Measurements from ENCODE around the gene FBXW12. TPM values are rescaled to one million over a fixed set of nuclear protein-coding genes. Genes with fewer than 3 reads are reported as not detected.

Gene FBXW12
- total and polyA plus RNA-seq, 2 donors (not counting 3 experiments of a cell fraction or from before 2014, with no cell fraction given), result not detected

- dilution Hi-C loops (cut with MboI; ENCODE audit: extremely low pct_ligation_motif_present, low sequenced_read_pairs), result no loop called here
- no peak overlapping the region for H3K9ac ChIP-seq (replicated peaks; ENCODE audit: extremely low read depth, insufficient read depth, low read length)
- no peak overlapping the region for H3K4me3 ChIP-seq (replicated peaks in 1 of 3; ENCODE audit: insufficient read depth in 1 of 3, low read depth in 1 of 3, low read length in 3 of 3)
- no peak overlapping the region for H2AFZ ChIP-seq (ENCODE audit: low read depth, low read length)
- H4K20me1 ChIP-seq (replicated peaks; ENCODE audit: control insufficient read depth, extremely low read depth, insufficient read depth, low read length), result no peaks in the 10 kb centered on the region
- FAIRE-seq (no peak), DNase-seq (ENCODE audit: low read depth, low spot score) (no peak)
- BruUV-seq (replicated peaks), result no TSS peak
- no peaks in the 10 kb centered on the region for H3K27me3 ChIP-seq (ENCODE audit: control insufficient read depth in 2 of 2, insufficient read depth in 2 of 2, low read length in 2 of 2)
- no peaks in the 10 kb centered on the region for H3K4me1 ChIP-seq (ENCODE audit: control insufficient read depth, extremely low read depth, insufficient read depth, low read length)
- no peaks in the 10 kb centered on the region for H3K79me2 ChIP-seq (ENCODE audit: control insufficient read depth, insufficient read depth, low read length)
- TF ChIP-seq POLR2A (IDR thresholded peaks at IDR 0.05; ENCODE audit: low read depth, low read length) (no peak), JUN (IDR thresholded peaks at IDR 0.05; ENCODE audit: borderline replicate concordance, insufficient read depth, insufficient read length, low read depth) (no peak), MAX (IDR thresholded peaks at IDR 0.05; ENCODE audit: insufficient read depth, insufficient read length) (no peak), EZH2 (IDR thresholded peaks at IDR 0.05; ENCODE audit: borderline replicate concordance, low read depth, low read length, severe bottlenecking) (no peak), POLR2AphosphoS5 (IDR thresholded peaks at IDR 0.05; ENCODE audit: insufficient read depth, low read depth, low read length) (no peak), MYC (IDR thresholded peaks at IDR 0.05; ENCODE audit: low read depth, low read length) (no peak), GATA2 (IDR thresholded peaks at IDR 0.05; ENCODE audit: insufficient read depth, insufficient read length, low read depth, low read length) (no peak), FOS (IDR thresholded peaks at IDR 0.05; ENCODE audit: borderline replicate concordance, insufficient read depth, low read length) (no peak)
- TF ChIP-seq, protein P1, sequence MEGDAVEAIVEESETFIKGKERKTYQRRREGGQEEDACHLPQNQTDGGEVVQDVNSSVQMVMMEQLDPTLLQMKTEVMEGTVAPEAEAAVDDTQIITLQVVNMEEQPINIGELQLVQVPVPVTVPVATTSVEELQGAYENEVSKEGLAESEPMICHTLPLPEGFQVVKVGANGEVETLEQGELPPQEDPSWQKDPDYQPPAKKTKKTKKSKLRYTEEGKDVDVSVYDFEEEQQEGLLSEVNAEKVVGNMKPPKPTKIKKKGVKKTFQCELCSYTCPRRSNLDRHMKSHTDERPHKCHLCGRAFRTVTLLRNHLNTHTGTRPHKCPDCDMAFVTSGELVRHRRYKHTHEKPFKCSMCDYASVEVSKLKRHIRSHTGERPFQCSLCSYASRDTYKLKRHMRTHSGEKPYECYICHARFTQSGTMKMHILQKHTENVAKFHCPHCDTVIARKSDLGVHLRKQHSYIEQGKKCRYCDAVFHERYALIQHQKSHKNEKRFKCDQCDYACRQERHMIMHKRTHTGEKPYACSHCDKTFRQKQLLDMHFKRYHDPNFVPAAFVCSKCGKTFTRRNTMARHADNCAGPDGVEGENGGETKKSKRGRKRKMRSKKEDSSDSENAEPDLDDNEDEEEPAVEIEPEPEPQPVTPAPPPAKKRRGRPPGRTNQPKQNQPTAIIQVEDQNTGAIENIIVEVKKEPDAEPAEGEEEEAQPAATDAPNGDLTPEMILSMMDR (IDR thresholded peaks at IDR 0.05; ENCODE audit: extremely low read depth in 1 of 2, insufficient read depth in 1 of 2, low read depth in 1 of 2, low read length in 2 of 2), result no peak
- H3K36me3 ChIP-seq (ENCODE audit: control insufficient read depth in 2 of 2, extremely low read depth in 1 of 2, insufficient read depth in 2 of 2, low read length in 2 of 2), result peaks cover 0 to 37% of the 10 kb centered on the region in 2 experiments
- intact Hi-C loops (cut with micrococcal nuclease), result no loop called here
- no peak overlapping the region for H3K27ac ChIP-seq (ENCODE audit: insufficient read depth, low read depth, low read length)
- H3K9me3 ChIP-seq (replicated peaks; ENCODE audit: control insufficient read depth, insufficient read depth, low read length), result no peaks in the 10 kb centered on the region
- POLR2A ChIA-PET, result no interaction called here
- CTCF ChIA-PET, result interaction anchor here (1.4 to 12.6 kb wide), 3 partner anchors 14 to 28 kb away, joined by 3 to 716 read pairs (median 4); no protein-coding TSS in a partner anchor
- no peaks in the 10 kb centered on the region for H3K9me1 ChIP-seq (replicated peaks; ENCODE audit: control insufficient read depth, extremely low read depth, insufficient read depth, low read length)
- no peak overlapping the region for H3K4me2 ChIP-seq (ENCODE audit: insufficient read depth, low read length)
Observed at GRCh38 chr3:48408823-48409281, 36.8 kb downstream of the FBXW12 start.
